ENCODE results near the gene OGDH. TPM values are rescaled to one million over a fixed set of nuclear protein-coding genes. Genes with fewer than 3 reads are reported as not detected.
"Not testable (repeated sequence)": the region's sequence is repeated elsewhere in the genome, so short reads cannot be mapped to it uniquely, and the experiment has no call there.

The OGDH gene
- total RNA-seq, result 100 to 1,000 TPM in 1 of 2 donors, 10 to 100 TPM in 1; 77.6 to 128 TPM

DNA sequence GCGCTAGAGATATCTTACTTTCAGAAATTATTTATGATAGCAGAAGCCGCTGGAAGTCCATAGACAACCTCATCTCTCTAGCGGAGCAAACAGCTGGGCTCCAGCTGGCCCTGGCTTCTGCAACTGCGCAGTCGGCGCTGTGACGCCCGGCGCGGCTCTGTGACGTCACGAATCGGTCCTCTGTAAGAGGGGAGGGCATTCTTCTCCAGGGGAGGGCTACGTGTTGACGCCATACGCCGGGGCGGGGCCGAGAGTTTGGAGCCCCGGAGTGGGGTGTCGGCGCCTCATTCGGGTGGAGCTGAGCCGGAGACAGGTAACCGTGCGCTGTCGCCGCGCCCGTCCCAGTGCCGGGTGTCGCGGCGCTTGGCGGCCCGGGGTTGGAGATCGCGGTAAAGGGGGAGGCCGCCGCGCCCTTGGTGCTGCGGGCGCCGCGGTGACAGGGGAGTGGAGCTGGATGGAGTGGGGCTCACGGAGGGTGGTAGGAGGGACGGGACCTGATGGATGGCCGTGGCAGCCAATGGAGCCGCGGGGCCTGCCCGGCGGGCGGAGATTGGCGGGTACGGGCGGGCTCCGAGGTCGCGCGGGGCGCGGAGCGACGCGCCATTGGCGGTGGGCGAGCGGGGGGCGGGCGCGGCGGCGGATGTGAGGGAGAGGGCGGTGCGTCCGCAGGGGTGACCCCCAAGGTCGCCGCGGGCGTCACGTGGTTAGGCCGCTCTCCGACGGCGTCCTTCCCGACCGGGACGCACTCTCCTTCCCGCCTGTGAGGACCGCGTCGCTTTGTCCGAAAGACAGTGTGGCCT lies at the start of gene OGDH:
OGDH (plus strand) TSS at position 287 of the 800 bp plus-strand sequence. CDS start 17,717 bp downstream, outside the sequence.
- peak within 1 kb of the TSS; percentile 97 for H3K27ac Mint-ChIP-seq
- peaks cover 23% of the 10 kb centered on the region for H3K36me3 Mint-ChIP-seq (ENCODE audit: low read depth)
- peak within 1 kb of the TSS; percentile 90 for H3K4me3 Mint-ChIP-seq
- H3K4me1 Mint-ChIP-seq, result peaks cover 14% of the 10 kb centered on the region
- no peaks in the 10 kb centered on the region for H3K9me3 Mint-ChIP-seq
- peak; percentile 97 for ATAC-seq (replicated peaks)
- no peaks in the 10 kb centered on the region for H3K27me3 Mint-ChIP-seq

DNA sequence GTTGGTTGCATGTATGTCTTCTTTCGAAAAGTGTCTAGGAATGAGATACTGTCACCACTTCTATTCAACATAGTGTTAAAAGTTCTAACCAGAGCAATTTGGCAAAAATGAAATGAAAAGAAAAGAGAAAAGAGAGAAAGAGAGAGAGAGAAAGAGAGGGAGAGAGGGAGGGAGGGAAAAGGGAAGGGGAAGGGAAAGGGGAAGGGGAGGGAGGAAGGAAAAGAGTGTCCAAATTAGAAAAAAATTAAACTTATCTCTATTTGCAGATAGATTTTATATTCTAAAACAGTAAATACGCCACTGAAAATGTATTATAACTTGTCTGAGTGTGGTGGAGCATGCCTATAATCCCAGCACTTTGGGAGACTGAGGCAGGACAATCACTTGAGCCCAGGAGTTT lies 48.9 kb upstream of the OGDH start:
- no peaks in the 10 kb centered on the region for H3K4me1 Mint-ChIP-seq
- ATAC-seq (replicated peaks), result no peak
- no peak overlapping the region for H3K4me3 Mint-ChIP-seq
- no peak overlapping the region for H3K27ac Mint-ChIP-seq
- no peaks in the 10 kb centered on the region for H3K36me3 Mint-ChIP-seq (ENCODE audit: low read depth)
- H3K27me3 Mint-ChIP-seq, result no peaks in the 10 kb centered on the region
- H3K9me3 Mint-ChIP-seq, result no peaks in the 10 kb centered on the region

DNA sequence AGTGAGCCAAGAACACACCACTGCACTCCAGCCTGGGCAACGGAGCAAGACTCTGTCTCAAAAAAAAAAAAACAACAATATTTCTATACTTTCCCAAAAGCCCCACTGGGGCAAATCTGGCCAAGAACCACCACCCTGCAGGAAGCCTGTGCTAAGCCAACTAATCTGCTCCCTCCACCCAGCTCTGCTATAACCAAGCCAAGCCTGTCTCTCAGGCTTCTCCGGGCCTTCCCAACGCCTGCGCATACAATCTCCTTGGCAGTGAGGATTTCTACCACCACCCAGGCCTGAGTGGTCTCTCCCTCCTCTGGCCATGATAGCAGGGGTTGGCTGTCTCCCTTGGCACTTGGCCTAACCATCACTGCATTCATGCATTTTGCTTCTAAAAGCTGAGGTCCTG lies 46.9 kb upstream of the OGDH start:
- Mint-ChIP-seq H3K4me3 (no peak overlapping the region), H3K27ac (no peak overlapping the region), H3K4me1 (no peaks in the 10 kb centered on the region), H3K27me3 (no peaks in the 10 kb centered on the region), H3K36me3 (ENCODE audit: low read depth) (peaks cover 11% of the 10 kb centered on the region), H3K9me3 (no peaks in the 10 kb centered on the region)
- ATAC-seq (replicated peaks), result no peak

DNA sequence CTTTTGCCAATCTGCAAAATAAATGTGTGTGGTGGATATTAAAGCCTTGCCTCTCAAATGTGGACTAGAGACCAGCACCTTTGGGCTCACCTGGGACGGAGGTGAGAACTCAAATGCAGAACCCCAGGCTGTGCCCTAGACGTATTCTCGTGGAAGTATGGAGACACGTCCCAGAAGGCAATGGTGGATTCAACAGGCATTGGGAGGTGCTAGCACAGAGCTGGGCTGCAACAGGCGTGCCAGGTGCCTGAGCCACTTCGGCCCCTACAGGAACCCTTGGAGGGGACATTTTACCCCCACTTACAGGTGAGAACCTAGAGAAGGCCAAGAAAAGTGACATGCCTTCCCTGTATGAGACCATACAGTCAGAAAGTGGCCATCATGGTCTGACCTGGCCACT lies 44.9 kb upstream of the OGDH start:
- no peaks in the 10 kb centered on the region for H3K27me3 Mint-ChIP-seq
- peaks cover 28% of the 10 kb centered on the region for H3K36me3 Mint-ChIP-seq (ENCODE audit: low read depth)
- no peaks in the 10 kb centered on the region for H3K9me3 Mint-ChIP-seq
- no peak overlapping the region for H3K4me3 Mint-ChIP-seq
- ATAC-seq (replicated peaks), result no peak
- H3K27ac Mint-ChIP-seq, result no peak overlapping the region
- H3K4me1 Mint-ChIP-seq, result no peaks in the 10 kb centered on the region

DNA sequence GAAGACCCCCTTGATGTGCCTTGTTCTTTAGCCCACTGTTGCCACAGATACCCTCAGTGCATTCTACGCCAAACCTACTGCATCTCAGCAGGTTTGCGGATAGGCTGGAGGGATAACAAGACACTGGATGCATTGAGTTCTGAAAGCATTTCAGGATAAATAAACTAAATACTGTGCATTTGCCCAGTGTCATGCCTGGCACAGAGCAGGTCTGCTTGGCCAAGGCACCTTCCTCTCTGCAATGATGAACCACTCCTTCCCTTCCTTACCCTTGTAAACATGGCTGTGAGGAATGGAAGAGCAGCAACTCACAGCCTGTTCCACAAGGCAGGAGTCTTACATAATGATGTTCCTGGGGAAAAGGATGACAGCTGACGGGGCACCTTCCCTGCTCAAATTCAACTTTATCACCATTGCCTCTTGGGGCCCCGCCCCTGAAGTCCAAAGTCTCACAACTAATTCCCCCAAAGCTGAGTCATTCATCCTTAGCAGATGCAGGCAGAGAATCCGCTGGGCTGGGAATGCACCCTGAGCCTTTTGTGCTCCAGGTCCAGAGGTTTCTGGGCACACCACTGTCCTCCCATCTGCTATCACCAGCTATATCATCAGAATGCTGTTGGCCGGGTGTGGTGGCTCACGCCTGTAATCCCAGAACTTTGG lies 44.3 kb upstream of the OGDH start:
- peaks cover 1% of the 10 kb centered on the region for H3K4me1 Mint-ChIP-seq
- no peaks in the 10 kb centered on the region for H3K9me3 Mint-ChIP-seq
- H3K4me3 Mint-ChIP-seq, result no peak overlapping the region
- no peak overlapping the region for H3K27ac Mint-ChIP-seq
- ATAC-seq (replicated peaks), result no peak
- no peaks in the 10 kb centered on the region for H3K27me3 Mint-ChIP-seq
- peaks cover 34% of the 10 kb centered on the region for H3K36me3 Mint-ChIP-seq (ENCODE audit: low read depth)

DNA sequence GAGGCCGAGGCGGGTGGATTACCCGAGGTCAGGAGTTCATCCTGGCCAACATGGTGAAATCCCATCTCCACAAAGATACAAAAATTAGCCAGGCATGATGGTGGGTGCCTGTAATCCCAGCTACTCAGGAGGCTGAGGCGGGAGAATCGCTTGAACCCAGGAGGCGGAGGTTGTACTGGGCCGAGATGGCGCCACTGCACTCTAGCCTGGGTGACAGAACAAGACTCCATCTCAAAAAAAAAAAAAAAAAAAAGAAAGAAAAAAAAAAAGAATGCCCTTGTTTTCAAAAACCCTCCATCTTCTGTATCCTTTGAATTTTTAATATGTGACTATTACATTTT lies 43.8 kb upstream of the OGDH start:
- H3K9me3 Mint-ChIP-seq; H3K27ac Mint-ChIP-seq; H3K4me1 Mint-ChIP-seq; H3K4me3 Mint-ChIP-seq; H3K27me3 Mint-ChIP-seq; ATAC-seq (replicated peaks): not testable (repeated sequence)
- H3K36me3 Mint-ChIP-seq (ENCODE audit: low read depth), result peaks cover 39% of the 10 kb centered on the region

DNA sequence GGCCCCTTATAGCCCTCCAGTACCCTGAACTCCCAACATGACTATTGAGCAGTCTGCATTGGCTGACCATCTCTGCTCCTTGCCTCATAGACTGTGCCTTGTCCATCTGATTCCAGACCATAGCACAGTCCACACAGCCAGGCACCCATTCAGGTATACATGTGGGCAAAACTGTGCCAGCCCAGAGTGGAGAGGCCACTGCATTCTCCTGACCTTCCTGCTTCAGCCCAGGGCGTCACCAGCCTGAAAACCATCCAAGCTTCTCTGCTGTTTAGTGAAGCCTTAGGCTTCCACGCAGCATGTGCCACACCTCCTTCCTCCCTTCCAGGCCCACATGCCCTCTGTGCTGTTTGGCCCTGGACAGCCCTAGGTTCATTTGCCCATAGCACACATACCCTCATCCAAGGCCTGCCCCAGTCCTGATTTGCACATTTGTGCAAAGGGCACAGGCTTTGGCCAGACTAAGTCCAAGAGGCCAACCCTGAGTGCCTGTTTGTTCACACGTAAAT lies 43.2 kb upstream of the OGDH start:
- Mint-ChIP-seq H3K4me1 (peaks cover 8% of the 10 kb centered on the region), H3K27me3 (no peaks in the 10 kb centered on the region), H3K9me3 (no peaks in the 10 kb centered on the region), H3K27ac (no peak overlapping the region), H3K36me3 (ENCODE audit: low read depth) (peaks cover 45% of the 10 kb centered on the region), H3K4me3 (no peak overlapping the region)
- ATAC-seq (replicated peaks), result no peak

DNA sequence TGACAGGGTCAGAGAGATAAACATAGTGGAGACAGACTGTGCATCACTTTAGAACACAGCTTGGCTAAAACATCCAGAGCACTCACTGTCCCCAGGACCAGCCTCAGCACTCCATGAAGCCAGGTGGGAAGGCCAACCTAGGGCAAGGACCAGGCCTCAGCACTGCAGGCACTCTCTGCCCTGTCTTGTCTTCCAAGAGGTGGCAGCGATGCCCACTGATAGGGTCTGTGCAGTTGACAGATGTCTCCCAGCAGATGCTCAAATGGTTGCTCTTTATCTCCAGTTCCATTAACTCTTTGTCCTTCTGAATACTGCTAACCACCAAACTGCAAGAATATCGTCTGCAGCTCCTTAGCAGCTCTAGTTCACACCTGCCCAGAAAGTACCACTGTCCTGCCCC lies 41.8 kb upstream of the OGDH start:
- Mint-ChIP-seq H3K4me3 (no peak overlapping the region), H3K27ac (no peak overlapping the region), H3K36me3 (ENCODE audit: low read depth) (peaks cover 59% of the 10 kb centered on the region), H3K4me1 (peaks cover 8% of the 10 kb centered on the region), H3K9me3 (no peaks in the 10 kb centered on the region), H3K27me3 (no peaks in the 10 kb centered on the region)
- ATAC-seq (replicated peaks), result no peak

DNA sequence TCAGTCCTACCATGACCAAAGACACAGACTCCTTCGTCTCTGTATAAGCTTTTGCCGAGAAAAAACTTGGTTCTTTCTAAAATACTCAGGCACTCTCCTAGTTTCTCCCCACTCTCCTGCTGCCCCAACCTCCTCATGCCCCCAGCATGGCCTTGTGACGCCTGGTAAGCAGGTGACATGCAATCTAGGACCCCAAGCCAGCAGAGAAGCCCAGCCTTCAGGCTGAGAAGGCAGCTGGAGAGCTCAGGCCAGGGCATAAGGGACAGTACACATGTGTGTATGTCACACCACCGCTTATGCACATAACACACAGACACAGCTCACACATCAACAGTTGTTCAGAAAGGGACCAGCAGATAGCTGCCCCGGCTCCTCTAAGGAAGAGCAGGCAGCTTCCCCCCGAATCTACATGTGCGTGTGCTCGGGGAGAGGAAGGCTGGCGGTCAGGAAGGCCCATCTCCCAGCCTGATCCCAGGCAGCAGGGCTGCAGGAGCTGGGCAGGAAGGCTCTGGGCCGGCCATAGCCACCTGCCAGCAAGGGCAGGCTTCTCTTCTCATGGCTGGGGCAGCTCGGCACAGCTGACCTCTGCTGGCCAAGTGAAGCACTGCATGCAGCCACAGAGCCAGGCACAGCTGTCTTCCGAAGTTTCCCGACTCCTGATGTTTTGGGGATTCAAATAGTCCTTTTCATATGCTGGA lies 41.2 kb upstream of the OGDH start:
- H3K36me3 Mint-ChIP-seq (ENCODE audit: low read depth), result peaks cover 66% of the 10 kb centered on the region
- H3K4me3 Mint-ChIP-seq, result no peak overlapping the region
- no peaks in the 10 kb centered on the region for H3K9me3 Mint-ChIP-seq
- H3K27ac Mint-ChIP-seq, result peak overlapping the region; percentile 71
- no peaks in the 10 kb centered on the region for H3K27me3 Mint-ChIP-seq
- H3K4me1 Mint-ChIP-seq, result peaks cover 8% of the 10 kb centered on the region
- ATAC-seq (replicated peaks), result peak; percentile 85

DNA sequence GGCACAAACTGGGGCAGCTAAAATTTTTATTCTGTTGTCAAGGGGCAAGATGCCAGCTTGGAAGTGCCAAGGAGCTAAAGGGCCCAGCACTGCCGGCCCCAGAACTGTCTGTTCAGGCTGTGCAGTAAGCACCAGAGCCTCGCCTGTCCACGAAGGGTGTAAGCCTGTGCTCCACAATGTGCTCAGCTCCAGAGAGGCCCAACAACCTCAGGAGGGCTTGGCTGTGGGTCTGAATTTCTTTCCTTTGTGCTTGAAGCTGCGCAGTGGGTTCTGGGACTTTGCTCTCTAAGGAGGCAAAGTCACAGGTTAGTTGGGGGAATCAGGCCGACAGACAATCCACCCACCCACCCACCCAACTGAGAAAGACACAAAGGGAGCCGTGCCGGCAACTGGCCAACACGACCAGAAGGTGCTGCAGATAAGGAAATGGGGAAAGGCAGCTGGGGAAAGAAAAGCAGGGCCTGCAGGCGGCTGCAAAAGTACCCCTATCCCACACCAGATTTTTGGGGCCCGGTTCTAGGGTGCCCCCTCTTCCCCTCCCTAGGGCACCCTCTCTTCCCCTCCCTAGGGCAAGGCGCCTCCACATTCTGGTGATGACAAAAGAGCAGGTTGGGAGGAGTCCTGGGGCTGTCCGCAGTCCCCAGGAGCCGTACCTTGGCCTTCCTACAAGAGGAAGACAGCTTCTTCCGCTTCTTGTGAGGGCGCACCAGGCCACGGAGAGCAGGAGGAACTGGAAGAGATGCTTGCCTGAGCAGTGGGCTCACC lies 40.5 kb upstream of the OGDH start:
- H3K36me3 Mint-ChIP-seq (ENCODE audit: low read depth), result peaks cover 73% of the 10 kb centered on the region
- peaks cover 8% of the 10 kb centered on the region for H3K4me1 Mint-ChIP-seq
- peak; percentile 52 for ATAC-seq (replicated peaks)
- peak overlapping the region; percentile 71 for H3K27ac Mint-ChIP-seq
- no peaks in the 10 kb centered on the region for H3K9me3 Mint-ChIP-seq
- no peaks in the 10 kb centered on the region for H3K27me3 Mint-ChIP-seq
- H3K4me3 Mint-ChIP-seq, result no peak overlapping the region

DNA sequence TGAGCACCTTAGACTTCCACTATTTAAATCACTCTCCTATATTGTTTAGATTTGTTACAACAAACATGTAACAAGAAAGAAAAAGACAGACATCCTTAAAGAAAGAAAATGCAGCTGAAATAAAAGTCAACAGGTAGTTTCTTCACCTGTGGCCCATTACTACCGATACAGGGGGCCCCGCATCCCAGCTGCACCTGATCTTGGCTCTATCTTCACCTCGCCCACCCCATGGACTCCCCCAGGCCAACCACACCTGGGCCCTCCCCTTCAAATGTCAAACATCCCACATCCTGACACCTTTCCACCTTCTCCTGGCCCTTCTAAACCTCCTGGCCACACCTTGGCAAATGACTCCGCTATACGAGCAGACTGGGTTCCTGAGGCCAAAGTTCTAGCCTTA lies 39.7 kb upstream of the OGDH start:
- Mint-ChIP-seq H3K9me3 (no peaks in the 10 kb centered on the region), H3K4me1 (peaks cover 8% of the 10 kb centered on the region), H3K36me3 (ENCODE audit: low read depth) (peaks cover 80% of the 10 kb centered on the region), H3K27ac (no peak overlapping the region), H3K4me3 (no peak overlapping the region), H3K27me3 (no peaks in the 10 kb centered on the region)
- no peak for ATAC-seq (replicated peaks)

DNA sequence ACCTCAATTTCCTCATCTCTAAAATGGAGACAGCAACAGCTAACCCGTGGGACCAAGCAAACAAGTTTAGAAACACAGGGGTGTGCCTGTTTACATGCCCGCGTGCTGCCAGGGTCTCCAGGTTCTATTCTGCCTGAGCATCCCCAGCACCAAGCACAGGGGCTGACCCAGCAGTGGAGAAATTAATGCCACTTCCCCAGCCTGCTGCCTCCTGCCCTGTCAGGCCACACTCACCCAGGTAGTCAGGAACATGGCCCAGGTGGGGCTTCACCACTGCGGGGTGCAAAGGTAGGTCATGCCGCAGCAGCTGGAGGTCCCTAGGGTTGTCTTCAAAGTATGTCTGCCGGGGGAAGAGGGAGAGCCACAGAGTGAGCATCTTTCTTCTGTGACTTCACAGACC lies 38.5 kb upstream of the OGDH start:
- Mint-ChIP-seq H3K27me3 (no peaks in the 10 kb centered on the region), H3K4me1 (peaks cover 8% of the 10 kb centered on the region), H3K36me3 (ENCODE audit: low read depth) (peaks cover 92% of the 10 kb centered on the region), H3K4me3 (no peak overlapping the region), H3K9me3 (no peaks in the 10 kb centered on the region), H3K27ac (peak overlapping the region; percentile 18)
- no peak for ATAC-seq (replicated peaks)

DNA sequence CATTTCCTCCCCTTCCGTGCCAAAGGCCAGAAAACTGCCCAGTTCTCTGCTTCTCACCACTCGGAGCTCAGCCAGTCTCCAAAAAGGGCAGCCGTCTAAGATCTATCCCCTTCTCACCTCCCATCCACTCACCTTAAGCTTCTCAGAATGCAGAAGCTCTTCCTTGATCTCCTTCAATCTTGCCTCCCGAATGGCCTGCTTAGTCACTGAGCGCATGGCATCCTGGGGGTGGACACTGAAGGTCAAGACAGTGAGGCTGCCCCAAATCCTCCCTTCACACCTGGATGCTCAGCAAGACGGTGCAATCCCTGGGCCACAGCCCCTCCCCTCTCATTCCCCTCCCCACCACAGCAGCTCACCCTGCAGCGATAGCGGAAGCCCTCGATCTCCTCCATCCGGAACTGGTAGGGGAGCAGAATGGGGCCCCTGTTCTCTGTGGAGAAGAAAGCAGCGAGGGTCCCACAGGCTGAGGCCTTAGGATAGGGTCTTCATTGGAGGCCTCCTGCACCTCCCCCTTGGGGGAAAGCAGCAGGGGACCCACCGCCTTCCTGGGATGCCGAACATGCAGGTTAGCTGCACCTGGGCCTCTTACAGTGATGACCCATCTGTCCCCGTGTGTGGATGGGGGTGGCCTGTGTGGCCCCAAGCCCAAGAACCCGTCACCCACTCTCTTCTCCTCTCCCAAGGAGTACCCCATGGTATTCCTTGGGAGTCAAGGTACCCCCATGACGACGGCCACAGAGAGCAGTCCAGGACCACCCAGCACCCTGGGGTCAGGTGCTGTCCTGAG lies 37.5 kb upstream of the OGDH start:
- Mint-ChIP-seq H3K9me3 (no peaks in the 10 kb centered on the region), H3K4me1 (peaks cover 8% of the 10 kb centered on the region), H3K27me3 (no peaks in the 10 kb centered on the region), H3K27ac (no peak overlapping the region), H3K36me3 (ENCODE audit: low read depth) (peaks cover 96% of the 10 kb centered on the region), H3K4me3 (no peak overlapping the region)
- no peak for ATAC-seq (replicated peaks)
